ENCODE measurements around the gene FILIP1.
"Not testable (repeated sequence)": the region's sequence is repeated elsewhere in the genome, so short reads cannot be mapped to it uniquely, and the experiment has no call there.

The FILIP1 gene

DNA sequence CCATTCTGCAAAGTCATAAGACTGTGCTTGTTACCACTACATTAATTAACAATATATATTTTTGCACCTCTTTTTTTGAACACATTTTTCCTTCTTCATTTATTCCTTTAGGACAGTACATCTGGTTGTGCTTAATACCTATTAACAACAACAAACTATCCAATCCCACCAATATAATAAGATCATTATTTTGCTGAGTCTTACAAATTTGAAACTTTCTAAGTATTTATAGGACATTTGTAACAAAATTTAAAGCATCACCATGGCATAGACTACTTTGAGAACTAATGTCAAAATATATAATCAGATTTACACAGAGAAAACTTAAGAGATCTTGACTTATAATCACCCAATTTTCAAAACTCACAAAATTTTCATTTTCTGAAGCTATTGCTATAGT, 47.9 kb downstream of the FILIP1 start:
- DNase-seq = no peak

DNA sequence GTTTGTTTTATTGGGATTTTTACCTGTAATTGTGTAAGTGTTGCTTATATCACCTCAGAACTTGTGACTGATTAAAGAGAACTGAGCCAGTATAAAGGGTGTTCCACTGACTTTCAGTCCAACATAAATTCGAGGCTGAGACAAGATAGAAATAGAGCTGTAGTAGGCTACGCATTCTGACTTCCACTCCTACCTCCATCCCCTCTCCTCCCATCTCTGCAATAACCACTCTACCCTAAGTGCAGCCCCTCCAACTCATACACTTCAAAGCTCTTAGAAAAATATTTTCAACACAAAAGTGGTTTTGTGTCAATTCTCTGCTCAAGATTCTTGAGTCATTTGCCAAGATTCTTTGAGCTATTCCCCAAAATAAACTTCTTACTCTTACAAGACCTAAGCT, 48.7 kb downstream of the FILIP1 start:
- no peak for DNase-seq

DNA sequence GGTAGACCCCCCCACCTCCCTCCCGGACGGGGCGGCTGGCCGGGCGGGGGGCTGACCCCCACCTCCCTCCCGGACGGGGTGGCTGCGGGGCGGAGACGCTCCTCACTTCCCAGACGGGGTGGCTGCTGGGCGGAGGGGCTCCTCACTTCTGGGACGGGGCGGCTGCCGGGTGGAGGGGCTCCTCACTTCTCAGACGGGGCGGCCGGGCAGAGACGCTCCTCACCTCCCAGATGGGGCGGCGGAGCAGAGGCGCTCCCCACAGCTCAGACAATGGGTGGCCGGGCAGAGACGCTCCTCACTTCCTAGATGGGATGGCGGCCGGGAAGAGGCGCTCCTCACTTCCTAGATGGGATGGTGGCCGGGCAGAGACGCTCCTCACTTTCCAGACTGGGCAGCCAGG, 51.7 kb downstream of the FILIP1 start:
- not testable (repeated sequence) for DNase-seq

DNA sequence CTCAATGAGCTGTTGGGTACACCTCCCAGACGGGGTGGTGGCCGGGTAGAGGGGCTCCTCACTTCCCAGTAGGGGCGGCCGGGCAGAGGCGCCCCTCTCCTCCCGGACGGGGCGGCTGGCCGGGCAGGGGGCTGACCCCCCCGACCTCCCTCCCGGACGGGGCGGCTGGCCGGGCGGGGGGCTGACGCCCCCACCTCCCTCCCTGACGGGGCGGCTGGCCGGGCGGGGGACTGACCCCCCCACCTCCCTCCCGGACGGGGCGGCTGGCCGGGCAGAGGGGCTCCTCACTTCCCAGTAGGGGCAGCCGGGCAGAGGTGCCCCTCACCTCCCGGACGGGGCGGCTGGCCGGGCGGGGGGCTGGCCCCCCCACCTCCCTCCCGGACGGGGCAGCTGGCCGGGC, 52.1 kb downstream of the FILIP1 start:
- DNase-seq = not testable (repeated sequence)

DNA sequence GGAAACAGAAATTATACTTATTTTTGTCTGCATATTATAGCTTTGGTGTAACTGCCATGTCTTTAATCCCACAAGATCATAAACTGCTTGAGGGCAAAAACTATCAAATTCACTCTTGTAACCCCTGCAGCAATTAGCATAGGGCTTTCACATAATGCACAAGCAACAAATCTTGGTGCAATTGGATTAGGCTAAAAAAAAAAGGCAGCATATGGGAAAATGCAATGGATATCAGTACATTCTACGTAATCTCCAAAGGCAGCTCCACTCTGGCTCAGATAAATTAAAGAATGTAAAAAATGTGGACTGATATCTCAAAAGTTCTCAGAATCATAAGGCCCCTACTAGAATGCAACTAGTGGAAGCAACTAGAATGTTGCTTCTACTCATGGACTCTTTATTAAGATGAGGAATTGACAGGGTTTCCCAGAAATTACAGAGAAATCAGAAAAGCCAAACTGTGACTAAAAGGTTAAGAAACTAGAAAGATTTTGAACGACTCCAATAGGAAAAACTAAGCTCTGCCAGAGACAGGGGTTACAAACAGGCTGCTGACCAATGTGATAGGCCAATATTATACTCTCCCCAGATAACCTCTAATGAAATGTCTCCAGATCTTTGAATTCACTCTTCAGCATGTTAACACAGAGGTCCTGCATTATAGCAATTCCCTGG, 55.0 kb downstream of the FILIP1 start:
- no peak for DNase-seq

DNA sequence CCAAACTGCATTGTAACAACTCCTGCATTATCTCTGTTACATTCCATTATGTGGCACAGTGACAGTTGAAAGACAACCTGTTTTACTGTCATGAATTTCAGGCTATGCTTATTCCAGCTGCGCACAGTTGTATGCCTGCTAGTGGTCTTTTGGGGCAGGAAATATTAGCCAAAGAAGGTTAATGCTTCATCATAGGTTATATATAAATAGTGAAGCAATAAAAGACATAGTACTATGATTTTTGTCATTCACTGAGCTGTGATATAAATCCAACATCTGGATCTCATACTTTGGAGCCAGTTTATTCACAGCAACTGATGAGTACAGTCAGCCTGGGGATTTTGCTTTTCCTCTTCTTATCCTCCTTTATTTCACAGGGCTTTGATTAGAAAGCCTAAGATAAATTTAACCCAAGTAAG, 55.6 kb downstream of the FILIP1 start:
- DNase-seq = no peak

DNA sequence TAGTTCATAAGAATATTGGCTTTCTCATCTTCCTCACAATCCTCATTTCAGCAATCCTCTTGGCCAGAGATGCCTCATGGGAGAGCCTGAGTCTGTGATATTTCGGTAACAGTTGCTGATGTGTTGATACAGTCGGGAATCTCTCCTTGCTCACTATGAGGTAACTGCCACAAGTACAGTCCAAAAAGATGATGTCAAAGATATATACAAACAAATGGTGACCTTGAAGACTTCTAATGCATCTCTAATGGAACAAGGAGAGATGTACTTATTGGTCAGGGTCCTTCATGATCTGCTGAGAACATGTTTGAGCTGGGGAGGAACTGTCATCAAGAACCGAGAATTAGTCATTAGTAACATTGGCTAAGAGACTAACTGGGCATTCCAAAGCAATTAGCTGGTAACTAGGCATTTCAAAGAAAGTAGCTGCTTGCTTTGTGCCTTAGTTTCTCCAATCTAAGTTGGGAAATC, 56.1 kb downstream of the FILIP1 start:
- no peak for DNase-seq

DNA sequence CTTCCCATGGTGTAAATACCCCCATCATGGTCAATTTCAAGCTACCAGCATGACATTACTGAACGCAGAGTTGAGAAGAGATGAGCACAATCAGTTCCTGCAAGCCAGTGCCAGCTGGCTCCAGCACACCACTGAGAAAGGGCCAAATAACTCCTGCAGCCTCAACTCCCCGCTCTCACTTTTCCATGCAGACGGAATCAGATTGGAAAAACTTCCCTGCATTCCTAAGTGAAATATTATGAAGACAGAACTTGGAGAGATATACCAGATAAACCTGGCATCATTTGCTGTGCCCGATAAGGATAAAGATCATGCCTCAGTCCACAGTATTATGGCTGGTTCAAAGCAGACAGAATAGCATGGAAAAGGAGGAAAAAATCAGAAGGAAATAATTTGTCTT, 56.7 kb downstream of the FILIP1 start:
- no peak for DNase-seq

DNA sequence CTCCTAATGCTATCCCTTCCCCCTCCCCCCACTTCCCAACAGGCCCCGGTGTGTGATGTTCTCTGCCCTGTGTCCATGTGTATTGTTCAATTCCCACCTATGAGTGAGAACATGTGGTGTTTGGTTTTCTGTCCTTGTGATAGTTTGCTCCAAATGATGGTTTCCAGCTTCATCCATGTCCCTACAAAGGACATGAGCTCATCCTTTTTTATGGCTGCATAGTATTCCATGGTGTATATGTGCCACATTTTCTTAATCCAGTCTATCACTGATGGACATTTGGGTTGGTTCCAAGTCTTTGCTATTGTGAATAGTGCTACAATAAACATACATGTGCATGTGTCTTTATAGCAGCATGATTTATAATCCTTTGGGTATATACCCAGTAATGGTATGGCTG, 60.8 kb downstream of the FILIP1 start:
- not testable (repeated sequence) for DNase-seq

DNA sequence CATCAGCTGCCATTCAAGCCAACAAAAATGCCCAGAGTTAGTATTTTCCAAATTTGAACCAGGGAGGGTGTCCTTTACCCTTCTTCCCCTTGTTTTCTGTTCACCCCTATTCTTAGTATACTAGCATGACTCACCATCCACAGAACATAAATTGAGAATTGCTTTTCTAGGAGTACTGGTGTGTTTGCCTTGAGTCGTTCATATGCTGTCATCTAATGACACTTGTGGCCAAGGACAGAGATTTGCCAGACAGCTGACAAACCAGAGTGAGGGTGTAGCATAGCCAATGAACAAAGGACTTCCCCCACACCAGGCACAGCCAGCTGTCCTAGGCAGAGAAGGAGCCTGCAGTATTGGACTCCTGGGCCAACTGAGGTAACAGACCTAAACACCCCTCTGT, 62.2 kb downstream of the FILIP1 start:
- DNase-seq = peak; percentile 55

DNA sequence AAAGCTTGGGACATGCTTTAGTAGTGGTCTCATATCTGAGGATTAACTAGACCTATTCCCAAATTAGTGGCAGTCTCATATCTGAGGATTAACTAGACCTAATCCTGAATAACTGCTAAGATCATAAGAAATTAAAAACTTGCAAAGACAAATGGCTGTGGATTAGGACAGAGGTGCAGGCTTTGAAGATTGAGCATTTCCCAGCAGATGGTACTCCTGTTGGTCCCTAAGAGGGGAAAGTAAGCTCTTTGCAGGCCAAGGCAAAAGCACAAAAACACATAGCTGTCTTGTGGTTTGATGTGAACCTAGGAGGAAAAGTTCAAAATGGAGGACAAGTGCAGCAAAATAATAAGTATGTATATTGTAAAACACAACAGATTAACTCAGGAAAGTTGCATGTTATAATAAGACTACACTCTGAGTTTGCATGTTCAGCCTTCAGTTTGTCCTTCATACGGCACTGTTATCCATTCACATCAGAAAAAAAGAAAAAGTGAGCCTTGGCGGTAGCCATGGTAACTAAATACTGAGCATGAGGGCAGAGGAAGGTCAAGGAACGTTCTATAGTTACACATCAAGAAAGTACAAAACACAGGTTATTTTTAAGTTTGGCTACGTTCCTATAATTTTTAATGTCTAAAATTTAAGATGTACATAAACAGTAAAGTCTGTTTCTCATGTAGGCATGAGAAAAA, 62.8 kb downstream of the FILIP1 start:
- DNase-seq = peak; percentile 16

DNA sequence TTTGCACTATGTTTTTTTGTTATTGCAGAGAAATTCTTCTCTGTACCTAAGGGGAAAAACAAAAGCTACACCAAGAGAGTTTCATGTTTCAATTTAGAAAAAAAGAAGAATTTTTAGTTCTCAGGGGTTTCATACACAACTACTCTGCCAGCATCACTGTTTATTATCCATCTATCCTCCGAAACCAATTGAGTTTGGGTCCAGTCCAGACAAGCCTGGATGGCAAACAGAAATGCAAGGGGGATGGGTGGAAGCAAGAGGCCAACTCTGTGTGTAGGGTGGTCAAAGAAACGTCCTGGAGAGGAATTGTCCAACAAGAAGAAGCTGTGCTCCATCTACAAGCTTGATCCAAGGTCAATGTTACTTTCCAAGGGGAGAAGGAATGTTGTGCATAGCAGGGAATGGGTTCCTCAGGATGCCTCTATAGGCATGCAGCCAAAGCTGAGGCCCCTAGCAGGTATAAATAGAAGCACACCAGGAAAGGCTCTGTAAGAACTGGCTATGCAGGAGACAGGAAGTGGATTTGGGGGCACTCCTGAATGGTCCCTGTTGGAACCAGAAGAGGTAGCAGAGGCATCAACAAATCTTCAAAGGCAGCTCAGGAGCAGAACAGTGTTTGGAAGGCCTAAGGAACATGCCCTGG, 64.4 kb downstream of the FILIP1 start:
- no peak for DNase-seq

DNA sequence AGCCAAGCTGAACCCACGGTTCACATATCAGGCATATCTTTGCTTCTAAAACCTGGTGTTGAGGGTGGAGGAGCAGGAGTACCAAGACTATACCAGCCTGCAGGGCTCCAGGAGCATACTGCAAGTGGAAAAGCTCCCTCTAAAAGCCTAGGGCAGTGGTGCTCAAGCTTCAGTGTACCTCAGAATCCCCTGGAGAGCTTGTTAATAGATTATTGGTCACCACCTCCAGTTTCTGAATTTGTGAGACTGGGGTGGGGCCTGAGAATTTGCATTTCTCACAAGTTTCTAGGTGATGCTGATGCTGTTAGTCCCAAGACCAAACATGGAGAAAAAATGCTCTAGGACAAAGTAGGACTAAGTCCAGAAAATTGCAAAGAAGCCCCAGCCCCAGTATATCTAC, 65.4 kb downstream of the FILIP1 start:
- DNase-seq = no peak

DNA sequence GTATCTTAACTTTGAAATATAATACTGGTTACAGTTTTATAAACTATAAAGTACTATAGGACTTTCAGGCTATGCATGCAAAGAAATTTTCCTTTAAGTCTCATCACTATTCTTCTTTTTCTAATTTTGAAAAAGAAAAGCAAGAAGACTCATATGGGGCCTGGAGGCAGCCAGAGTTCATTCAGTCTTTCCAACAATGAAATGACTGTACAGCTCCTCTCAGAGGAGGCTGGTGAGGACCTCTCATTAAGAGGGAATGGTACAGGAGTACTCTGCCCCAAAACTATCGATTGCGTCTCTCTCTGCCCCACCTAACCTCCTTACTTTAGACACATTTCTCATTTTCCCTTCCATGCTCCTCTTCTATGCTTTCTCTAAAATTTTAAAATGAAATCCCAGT, 66.3 kb downstream of the FILIP1 start:
- no peak for DNase-seq

DNA sequence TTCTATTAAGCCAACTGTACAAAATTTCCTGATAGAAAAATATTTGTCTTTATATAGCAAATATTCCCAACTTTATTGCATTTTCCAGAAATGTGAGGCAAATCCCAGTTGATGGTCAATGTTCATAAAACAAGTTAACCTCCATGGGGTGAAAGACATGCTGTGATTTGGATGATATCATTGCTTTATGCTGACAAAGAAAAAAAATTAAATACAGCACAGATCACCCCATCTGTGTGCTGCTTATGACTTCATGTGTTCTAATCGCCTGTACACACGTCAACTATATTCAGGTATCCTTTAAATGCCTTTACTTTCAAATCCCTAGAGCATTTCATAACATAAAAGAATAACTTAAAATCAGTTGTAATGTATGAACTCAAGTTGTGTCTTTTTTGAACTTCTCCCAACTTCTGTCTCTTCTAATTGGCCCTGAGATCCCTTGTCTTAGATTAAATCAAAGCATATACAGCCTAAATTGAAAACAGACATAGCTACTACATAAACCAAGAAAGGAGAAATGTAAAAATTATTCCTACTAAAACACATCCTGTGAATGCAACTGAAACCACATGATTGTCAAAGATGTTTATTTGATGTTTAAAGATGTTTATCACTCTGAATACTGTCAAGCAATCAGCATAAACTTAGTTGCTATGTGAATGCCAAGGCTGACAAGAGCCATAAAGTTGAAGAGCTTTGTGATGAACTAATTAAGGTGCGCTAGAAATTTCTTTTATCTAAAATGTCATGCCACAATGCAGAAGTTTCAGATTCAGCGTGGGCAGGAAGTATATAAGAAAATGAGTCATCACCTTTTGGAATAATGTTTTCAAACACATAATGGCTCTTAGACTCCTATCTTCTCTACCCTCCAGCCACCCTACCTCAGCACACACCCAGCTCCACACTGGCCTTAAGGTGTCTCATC, 68.7 kb downstream of the FILIP1 start:
- no peak for DNase-seq

DNA sequence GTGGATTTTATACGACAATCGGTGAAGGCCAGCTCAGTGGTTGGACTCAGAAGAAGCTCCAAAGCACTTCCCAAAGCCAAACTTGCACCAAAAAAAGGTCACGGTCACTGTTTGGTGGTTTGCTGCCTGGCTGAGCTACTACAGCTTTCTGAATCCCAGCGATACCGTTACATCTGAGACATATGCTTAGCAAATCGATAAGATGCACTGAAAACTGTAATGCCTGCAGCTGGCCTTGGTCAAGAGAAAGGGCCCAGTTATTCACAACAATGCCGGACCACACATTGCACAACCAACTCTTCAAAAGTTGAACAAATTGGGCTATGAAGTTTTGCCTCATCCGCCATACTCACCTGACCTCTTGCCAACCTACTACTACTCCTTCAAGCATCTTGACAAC, 70.2 kb downstream of the FILIP1 start:
- no peak for DNase-seq

DNA sequence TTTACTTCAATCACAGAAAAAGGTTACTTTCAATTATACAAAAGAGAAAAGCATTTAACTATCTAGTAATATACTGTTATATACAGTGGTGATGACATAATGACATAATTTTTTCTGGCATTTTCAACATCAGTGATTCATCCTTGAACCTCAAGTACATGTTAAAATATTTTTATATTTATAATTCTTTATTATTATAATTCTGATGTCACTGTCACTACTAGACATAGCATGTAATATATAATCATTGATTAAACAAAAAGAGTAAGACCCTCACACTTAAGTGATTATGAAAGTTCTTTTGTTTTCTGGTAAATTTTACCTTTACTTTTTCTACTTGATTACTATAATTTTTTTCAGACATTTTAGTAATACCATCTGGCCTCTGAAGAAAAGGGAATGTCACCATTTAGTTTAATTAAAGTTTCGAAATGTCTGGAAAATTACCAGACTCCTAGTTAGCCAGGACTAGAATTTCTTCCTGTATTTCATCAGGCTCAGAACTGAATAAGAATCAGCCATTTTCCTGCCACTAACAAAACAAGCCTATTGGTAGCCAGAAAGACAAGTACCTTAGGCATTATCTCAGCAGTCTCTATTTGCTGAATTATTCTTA, 71.5 kb downstream of the FILIP1 start:
- DNase-seq = no peak

DNA sequence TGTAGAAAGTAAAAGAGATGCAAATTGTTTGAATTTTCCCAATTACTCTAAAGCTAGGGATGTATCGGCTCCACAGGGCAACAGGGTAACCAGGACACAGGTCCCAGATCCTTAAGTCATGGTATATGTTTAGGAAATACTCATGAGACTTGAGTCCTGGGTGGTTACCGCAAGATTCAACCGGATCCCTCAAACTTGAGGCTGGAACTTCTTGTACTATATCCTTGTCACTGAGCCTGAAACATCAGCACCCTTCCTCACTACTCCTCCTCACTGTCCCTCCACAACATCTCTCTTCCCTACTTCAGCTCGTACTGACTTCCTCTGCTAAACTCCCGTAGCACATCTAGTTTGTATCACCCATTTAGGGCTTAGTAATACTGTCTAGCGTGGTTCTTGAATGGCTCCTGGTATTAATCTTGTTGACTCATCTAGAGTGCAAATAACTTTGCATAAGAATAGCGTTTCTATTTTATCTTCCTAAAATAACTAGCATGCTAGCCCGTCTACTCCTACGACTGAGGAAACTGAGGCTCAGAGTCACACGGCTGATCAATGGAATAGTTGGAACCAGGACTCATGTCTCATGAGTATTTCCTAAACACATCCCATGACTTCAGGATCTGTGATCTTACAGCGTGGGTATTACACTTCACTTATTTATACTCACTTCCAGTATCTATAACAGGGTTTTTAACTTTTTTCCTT, 72.1 kb downstream of the FILIP1 start:
- no peak for DNase-seq

DNA sequence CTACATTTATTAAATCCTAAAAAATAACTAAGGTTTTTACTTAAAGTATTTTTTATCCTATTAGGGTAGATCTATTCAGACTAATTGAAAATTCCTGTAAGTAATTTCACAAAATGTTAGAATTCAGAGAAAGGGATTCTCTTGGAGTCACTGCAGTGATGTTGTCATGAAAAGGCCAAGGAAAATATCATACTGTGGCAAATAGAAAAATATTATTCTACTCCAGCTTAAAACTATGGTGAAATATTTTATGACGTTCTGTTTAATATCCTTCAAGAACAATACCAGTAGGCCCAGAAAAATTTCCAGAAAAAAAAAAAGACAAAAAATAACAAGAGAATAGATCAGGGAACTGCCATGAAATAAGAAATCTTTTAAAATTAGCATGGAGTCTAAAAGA, 73.6 kb downstream of the FILIP1 start:
- no peak for DNase-seq

DNA sequence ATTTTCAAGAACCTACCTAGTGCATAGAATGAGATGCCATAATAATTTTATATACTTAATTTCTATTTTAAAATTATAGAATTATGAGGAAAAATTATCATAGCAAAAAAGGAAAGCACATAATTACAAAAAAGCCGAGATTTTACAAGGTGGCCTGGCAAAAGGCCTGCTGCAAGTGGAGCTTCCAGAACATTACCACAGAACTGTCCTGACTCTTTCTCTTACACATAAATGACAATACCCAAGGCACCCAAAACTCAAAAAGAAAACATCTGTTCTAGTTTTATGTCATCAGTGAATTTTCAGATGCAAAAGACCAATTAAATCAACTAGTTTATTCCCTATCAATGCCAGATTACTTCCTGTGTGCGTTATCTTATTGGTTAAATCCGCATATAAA, 74.2 kb downstream of the FILIP1 start:
- no peak for DNase-seq

DNA sequence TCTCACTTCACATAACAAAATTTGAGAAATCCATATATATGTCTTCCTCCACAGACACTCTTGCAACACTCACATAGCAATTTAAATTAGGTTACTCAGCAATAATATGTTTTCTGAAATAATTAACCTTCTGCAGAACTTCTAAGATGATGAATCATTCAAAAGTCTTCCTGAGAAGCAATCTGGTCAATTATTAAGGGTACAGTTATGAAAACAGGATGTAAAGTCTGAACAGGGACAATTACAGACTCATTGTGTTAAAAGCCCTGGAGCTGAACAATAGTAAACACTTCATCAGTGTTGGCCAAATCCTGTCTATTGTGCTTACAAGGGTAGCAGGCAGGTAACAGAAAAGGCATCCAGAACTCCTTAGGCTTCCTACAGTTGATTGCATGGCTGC, 75.4 kb downstream of the FILIP1 start:
- no peak for DNase-seq

DNA sequence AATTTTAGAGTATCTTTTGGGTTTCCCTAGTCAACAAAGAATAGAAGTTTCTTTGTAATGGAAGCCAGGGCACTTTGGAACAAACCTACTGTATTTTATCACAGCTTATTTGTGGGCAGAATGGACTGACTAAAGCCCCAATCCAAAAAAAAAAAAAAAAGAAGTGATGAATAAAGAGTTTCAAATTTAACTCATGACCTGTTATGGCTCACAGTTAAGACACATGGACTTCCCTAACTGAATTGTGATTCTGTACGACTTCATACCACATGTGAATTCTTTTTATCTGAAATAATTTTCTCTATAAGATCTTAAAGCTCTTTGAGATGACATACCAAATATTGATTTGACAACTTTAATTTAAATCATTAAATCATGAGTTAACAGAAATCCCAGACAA, 77.2 kb downstream of the FILIP1 start:
- DNase-seq = no peak

Data from NCI-H1092 treated with DMSO at 0.1 percent for 48 hours (cell line).